Suprapubic skin (tissue), 4 donors: ENCODE measurements around the gene CASD1. TPM values are rescaled to one million over a fixed set of nuclear protein-coding genes. Genes with fewer than 3 reads are reported as not detected.

Source experiments
- DNase-seq, 2 donors: peaks; one replicate each; pipeline ENCODE4 v3.0.0-alpha.2; 2019; ENCODE audit warnings: low spot score in 2 of 2
- H3K27ac ChIP-seq: fragments of 200-600 bp; sonication (generic); one replicate; pipeline ENCODE4 v1.5.1; 2019
- H3K27me3 ChIP-seq: fragments of 200-600 bp; sonication (generic); one replicate; pipeline ENCODE4 v1.5.1; 2019
- H3K36me3 ChIP-seq: fragments of 200-600 bp; sonication (generic); one replicate; pipeline ENCODE4 v1.5.1; 2019
- H3K4me1 ChIP-seq: fragments of 200-600 bp; sonication (generic); one replicate; pipeline ENCODE4 v1.5.1; 2019
- H3K4me3 ChIP-seq: fragments of 200-600 bp; sonication (generic); one replicate; pipeline ENCODE4 v1.5.1; 2019; ENCODE audit warnings: mild to moderate bottlenecking
- H3K9me3 ChIP-seq: fragments of 200-600 bp; sonication (generic); one replicate; pipeline ENCODE4 v1.5.1; 2019
- CTCF ChIP-seq, 2 donors: fragments of 200-600 bp in 1 of 2; fragments of 450-650 bp in 1 of 2; sonication (generic) in 1 of 2; IDR thresholded peaks; one replicate each; pipeline ENCODE4 v1.5.1; 2016 to 2019; ENCODE audit warnings: antibody characterized with exemption in 2 of 2, mild to moderate bottlenecking in 1 of 2, moderate library complexity in 1 of 2
- EP300 ChIP-seq: sonication (generic); formaldehyde crosslinking; IDR thresholded peaks from one replicate; pipeline ENCODE4 v1.6.1; 2017; ENCODE audit warnings: antibody characterized with exemption
- POLR2A ChIP-seq, 2 donors: fragments of 450-650 bp; IDR thresholded peaks; one replicate each; pipeline ENCODE4 v1.6.1; 2017; ENCODE audit warnings: antibody characterized with exemption in 2 of 2, mild to moderate bottlenecking in 2 of 2, moderate library complexity in 2 of 2
- POLR2AphosphoS5 ChIP-seq, 3 donors: sonication (generic); formaldehyde crosslinking; IDR thresholded peaks; one replicate each; pipeline ENCODE4 v1.6.1; 2017; ENCODE audit warnings: antibody characterized with exemption in 3 of 3
- WGBS: methylation state at CpG from one replicate; pipeline ENCODE4 v1.1.5; 2018; 5-methylcytosine and 5-hydroxymethylcytosine counted together
- total RNA-seq, 4 donors: library from RNA; depleted of rRNA; stranded (reverse); fragments of >200 nt; gene quantifications; one replicate each; pipeline ENCODE4 v1.1.0, GENCODE V29; 2016

CASD1 gene
- total RNA-seq, 4 donors from 2014 or later, result 9.0 to 15.1 (median 12.6) TPM

- WGBS, result 94% methylated on average over 4 of the region's 4 CpGs
Measured at GRCh38 chr7:94565247-94565894, 55.8 kb downstream of the CASD1 start.

GRCh38 chr7:94567396-94567795 lies 57.8 kb downstream of the CASD1 start:
- TF ChIP-seq POLR2AphosphoS5 (IDR thresholded peaks at IDR 0.05) (no peak), EP300 (no peak), POLR2A (IDR thresholded peaks at IDR 0.05) (no peak), CTCF (IDR thresholded peaks at IDR 0.05) (no peak)
- no peak for DNase-seq

More at GRCh38 chr7:94565247-94565894, 55.8 kb downstream of the CASD1 start:
- Histone ChIP-seq H3K9me3 (peaks cover 3% of the 10 kb centered on the region), H3K4me1 (no peaks in the 10 kb centered on the region), H3K27ac (no peak overlapping the region), H3K27me3 (no peaks in the 10 kb centered on the region), H3K36me3 (no peaks in the 10 kb centered on the region), H3K4me3 (no peak overlapping the region)
- TF ChIP-seq POLR2AphosphoS5 (IDR thresholded peaks at IDR 0.05) (no peak), EP300 (no peak), POLR2A (IDR thresholded peaks at IDR 0.05) (no peak), CTCF (IDR thresholded peaks at IDR 0.05) (no peak)
- DNase-seq, result no peak

GRCh38 chr7:94571816-94572215 lies 62.2 kb downstream of the CASD1 start:
- Histone ChIP-seq H3K9me3 (peaks cover 16% of the 10 kb centered on the region), H3K4me3 (no peak overlapping the region), H3K27me3 (no peaks in the 10 kb centered on the region), H3K36me3 (no peaks in the 10 kb centered on the region), H3K4me1 (no peaks in the 10 kb centered on the region), H3K27ac (no peak overlapping the region)
- DNase-seq, result no peak
- no peak for TF ChIP-seq POLR2A (IDR thresholded peaks at IDR 0.05)

More at GRCh38 chr7:94567396-94567795, 57.8 kb downstream of the CASD1 start:
- H3K27me3 ChIP-seq, result no peaks in the 10 kb centered on the region
- peaks cover 3% of the 10 kb centered on the region for H3K9me3 ChIP-seq
- H3K4me1 ChIP-seq, result no peaks in the 10 kb centered on the region
- H3K36me3 ChIP-seq, result no peaks in the 10 kb centered on the region
- no peak overlapping the region for H3K4me3 ChIP-seq
- no peak overlapping the region for H3K27ac ChIP-seq

- Histone ChIP-seq H3K9me3 (peaks cover 13% of the 10 kb centered on the region), H3K36me3 (no peaks in the 10 kb centered on the region), H3K27me3 (no peaks in the 10 kb centered on the region), H3K4me3 (no peak overlapping the region), H3K27ac (no peak overlapping the region), H3K4me1 (no peaks in the 10 kb centered on the region)
- TF ChIP-seq EP300, result no peak
- no peak for TF ChIP-seq CTCF (IDR thresholded peaks at IDR 0.05)
- no peak for TF ChIP-seq POLR2AphosphoS5 (IDR thresholded peaks at IDR 0.05)
- no peak for TF ChIP-seq POLR2A (IDR thresholded peaks at IDR 0.05)
- DNase-seq, result no peak
- 98% methylated on average over 2 of the region's 2 CpGs for WGBS
Measured at GRCh38 chr7:94575646-94576045, 66.0 kb downstream of the CASD1 start.

GRCh38 chr7:94576316-94576715 lies 66.7 kb downstream of the CASD1 start:
- H3K27ac ChIP-seq, result no peak overlapping the region
- no peaks in the 10 kb centered on the region for H3K36me3 ChIP-seq
- H3K27me3 ChIP-seq, result no peaks in the 10 kb centered on the region
- DNase-seq, result no peak
- H3K4me1 ChIP-seq, result no peaks in the 10 kb centered on the region
- TF ChIP-seq POLR2AphosphoS5 (IDR thresholded peaks at IDR 0.05) (no peak), POLR2A (IDR thresholded peaks at IDR 0.05) (no peak), EP300 (no peak), CTCF (IDR thresholded peaks at IDR 0.05) (no peak)
- 78% methylated on average over 2 of the region's 2 CpGs for WGBS
- H3K9me3 ChIP-seq, result peaks cover 13% of the 10 kb centered on the region
- H3K4me3 ChIP-seq, result no peak overlapping the region

- no peaks in the 10 kb centered on the region for H3K27me3 ChIP-seq
- H3K4me3 ChIP-seq, result no peak overlapping the region
- 93% methylated on average over 1 of the region's 1 CpG for WGBS
- H3K9me3 ChIP-seq, result peaks cover 13% of the 10 kb centered on the region
- no peak for TF ChIP-seq CTCF (IDR thresholded peaks at IDR 0.05)
- H3K4me1 ChIP-seq, result no peaks in the 10 kb centered on the region
- no peaks in the 10 kb centered on the region for H3K36me3 ChIP-seq
- DNase-seq, result no peak
- H3K27ac ChIP-seq, result no peak overlapping the region
Measured at GRCh38 chr7:94577357-94577756, 67.7 kb downstream of the CASD1 start.
